ENCODE measurements around the gene SLC49A3.

DNA sequence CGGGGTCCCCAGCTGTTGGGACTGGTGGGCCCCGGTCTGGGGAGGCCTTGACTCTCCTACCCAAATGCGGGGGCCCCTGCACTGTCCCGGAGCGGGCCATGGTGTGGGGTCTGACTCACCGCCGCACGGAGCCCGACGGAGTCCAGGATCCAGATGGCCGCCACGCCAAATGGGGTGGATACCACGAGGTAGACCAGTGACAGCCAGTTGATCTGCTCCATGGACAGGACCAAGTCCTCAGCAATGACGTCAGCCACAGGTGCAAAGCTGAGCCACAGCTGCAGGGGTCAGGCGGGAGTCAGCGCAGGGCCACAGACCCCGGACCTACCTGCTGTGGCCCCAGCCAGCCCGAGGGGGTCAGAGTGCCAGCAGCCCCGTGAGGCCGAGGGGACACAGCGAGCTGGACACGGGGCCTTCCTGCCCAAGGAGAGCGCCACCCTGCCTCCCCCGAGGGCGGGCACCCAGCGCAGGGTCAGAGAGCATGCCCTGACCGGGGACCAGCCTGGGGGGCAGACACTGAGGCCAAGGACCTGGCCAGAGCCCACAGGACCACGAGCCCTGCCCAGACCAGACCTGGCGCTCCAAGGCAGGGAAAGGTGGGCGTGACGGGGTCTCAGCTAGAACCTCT is 2.4 kb downstream of the SLC49A3 start:
- TF ChIP-seq, protein P1, sequence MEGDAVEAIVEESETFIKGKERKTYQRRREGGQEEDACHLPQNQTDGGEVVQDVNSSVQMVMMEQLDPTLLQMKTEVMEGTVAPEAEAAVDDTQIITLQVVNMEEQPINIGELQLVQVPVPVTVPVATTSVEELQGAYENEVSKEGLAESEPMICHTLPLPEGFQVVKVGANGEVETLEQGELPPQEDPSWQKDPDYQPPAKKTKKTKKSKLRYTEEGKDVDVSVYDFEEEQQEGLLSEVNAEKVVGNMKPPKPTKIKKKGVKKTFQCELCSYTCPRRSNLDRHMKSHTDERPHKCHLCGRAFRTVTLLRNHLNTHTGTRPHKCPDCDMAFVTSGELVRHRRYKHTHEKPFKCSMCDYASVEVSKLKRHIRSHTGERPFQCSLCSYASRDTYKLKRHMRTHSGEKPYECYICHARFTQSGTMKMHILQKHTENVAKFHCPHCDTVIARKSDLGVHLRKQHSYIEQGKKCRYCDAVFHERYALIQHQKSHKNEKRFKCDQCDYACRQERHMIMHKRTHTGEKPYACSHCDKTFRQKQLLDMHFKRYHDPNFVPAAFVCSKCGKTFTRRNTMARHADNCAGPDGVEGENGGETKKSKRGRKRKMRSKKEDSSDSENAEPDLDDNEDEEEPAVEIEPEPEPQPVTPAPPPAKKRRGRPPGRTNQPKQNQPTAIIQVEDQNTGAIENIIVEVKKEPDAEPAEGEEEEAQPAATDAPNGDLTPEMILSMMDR (IDR thresholded peaks at IDR 0.05): no peak
- TF ChIP-seq EZH2phosphoT487 (IDR thresholded peaks at IDR 0.05): no peak
